Measurements from ENCODE around the gene FKBP11. TPM values are rescaled to one million over a fixed set of nuclear protein-coding genes. Genes with fewer than 3 reads are reported as not detected.

FKBP11 gene
- total and polyA plus RNA-seq, 2 experiments from 2014 or later: 17.4 to 158 TPM

DNA sequence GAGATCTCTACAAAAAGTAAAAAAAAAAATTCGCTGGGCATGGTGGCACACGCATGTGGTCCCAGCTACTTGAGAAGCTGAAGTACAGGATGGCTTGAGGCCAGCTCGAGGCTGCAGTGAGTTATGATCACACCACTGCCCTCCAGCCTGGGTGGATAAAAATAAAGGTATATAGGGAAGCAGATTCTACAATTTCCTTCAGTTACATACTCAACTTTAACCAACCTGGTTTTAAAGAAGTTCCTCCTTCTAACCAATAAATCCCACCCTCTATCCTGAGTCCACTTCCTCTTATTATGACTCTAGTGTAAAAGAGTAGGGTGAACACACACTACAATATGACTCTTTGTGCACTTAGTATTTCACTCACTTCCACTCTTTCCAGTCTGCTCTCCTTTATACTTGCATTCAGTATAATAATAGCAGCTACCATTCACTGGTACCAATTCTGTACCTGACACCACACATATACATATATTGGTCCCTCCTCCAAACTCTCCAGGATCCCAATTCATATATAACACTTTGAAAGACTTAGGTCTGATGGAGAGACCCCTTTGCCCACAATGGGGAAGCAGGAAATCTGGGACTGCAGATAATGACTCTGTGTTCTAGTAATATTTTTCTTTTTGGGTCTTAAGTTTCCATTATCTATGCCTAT is 29.7 kb upstream of the FKBP11 start:
- Histone ChIP-seq H3K9ac (peak overlapping the region; percentile 90; the same call in 1 of the 2 replicates), H3K27me3 (replicated peaks; ENCODE audit: insufficient read depth) (no peaks in the 10 kb centered on the region), H3F3A (ENCODE audit: insufficient read depth) (0 out of 2 replicates have a peak, but pooled peaks cover 5% of the 10 kb centered on the region), H3K9me2 (ENCODE audit: insufficient read depth) (no peaks in the 10 kb centered on the region), H3K4me1 (ENCODE audit: insufficient read depth) (peaks cover 10% of the 10 kb centered on the region), H3K9me3 (ENCODE audit: low read depth) (no peaks in the 10 kb centered on the region), H3K36me3 (ENCODE audit: low read depth) (peaks cover 8% of the 10 kb centered on the region; the same call in 1 of the 2 replicates), H3K4me3 (peak overlapping the region; percentile 99; the same call in 1 of the 2 replicates), H2AFZ (no peak overlapping the region), H3K4me2 (ENCODE audit: unreplicated experiment) (peak overlapping the region; percentile 99), H4K20me1 (ENCODE audit: insufficient read depth) (peaks cover 20% of the 10 kb centered on the region; the same call in 1 of the 2 replicates), H3K79me2 (ENCODE audit: insufficient read depth) (peaks cover 73% of the 10 kb centered on the region), H3K27ac (no peak overlapping the region)
- TF ChIP-seq EZH2phosphoT487 (IDR thresholded peaks at IDR 0.05; ENCODE audit: insufficient read depth, low read depth): no peak
- no peak for TF ChIP-seq EZH2 (IDR thresholded peaks at IDR 0.05; ENCODE audit: insufficient read depth, poor library complexity, severe bottlenecking)
- DNase-seq: no peak
- 96 to 98% methylated on average over 3 of the region's 3 CpGs for WGBS, 2 experiments (ENCODE audit: low coverage in 1 of 2, low lambda C conversion rate in 2 of 2, missing lambda C conversion rate in 2 of 2)
- in situ Hi-C loops (cut with MboI): no loop called here

DNA sequence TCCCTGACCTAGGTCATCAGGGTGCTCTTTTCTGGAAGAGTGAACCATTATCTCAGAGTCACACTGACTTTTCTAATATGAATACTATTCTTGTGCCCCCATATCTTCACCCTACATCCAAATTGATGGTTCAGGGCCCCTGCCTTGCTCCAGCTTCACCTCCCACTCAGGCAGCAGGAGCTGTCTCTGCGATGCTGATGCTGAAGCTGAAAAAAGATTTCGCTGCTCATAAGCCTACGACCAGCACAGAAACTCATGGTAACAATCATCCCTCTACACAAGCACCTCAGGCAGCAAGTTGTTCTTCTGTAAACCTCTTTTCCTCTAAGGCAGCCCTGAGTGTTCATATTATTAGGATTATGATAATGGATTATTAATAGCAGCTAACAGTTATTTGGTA is 28.8 kb upstream of the FKBP11 start:
- Histone ChIP-seq H2AFZ (no peak overlapping the region), H3K9me3 (ENCODE audit: low read depth) (no peaks in the 10 kb centered on the region), H3K4me3 (no peak overlapping the region), H4K20me1 (ENCODE audit: insufficient read depth) (peaks cover 20% of the 10 kb centered on the region; the same call in 1 of the 2 replicates), H3K4me1 (ENCODE audit: insufficient read depth) (peaks cover 10% of the 10 kb centered on the region), H3K9me2 (ENCODE audit: insufficient read depth) (no peaks in the 10 kb centered on the region), H3K27ac (no peak overlapping the region), H3K27me3 (replicated peaks; ENCODE audit: insufficient read depth) (no peaks in the 10 kb centered on the region), H3F3A (ENCODE audit: insufficient read depth) (0 out of 2 replicates have a peak, but pooled peaks cover 5% of the 10 kb centered on the region), H3K4me2 (ENCODE audit: unreplicated experiment) (no peak overlapping the region), H3K36me3 (ENCODE audit: low read depth) (peaks cover 8% of the 10 kb centered on the region; the same call in 1 of the 2 replicates), H3K79me2 (ENCODE audit: insufficient read depth) (peaks cover 82% of the 10 kb centered on the region), H3K9ac (no peak overlapping the region)
- in situ Hi-C loops (cut with MboI): no loop called here
- DNase-seq: no peak
- TF ChIP-seq EZH2 (IDR thresholded peaks at IDR 0.05; ENCODE audit: insufficient read depth, poor library complexity, severe bottlenecking) (no peak), EZH2phosphoT487 (IDR thresholded peaks at IDR 0.05; ENCODE audit: insufficient read depth, low read depth) (no peak)
- 95 to 100% methylated on average over 3 of the region's 3 CpGs for WGBS, 2 experiments (ENCODE audit: low coverage in 1 of 2, low lambda C conversion rate in 2 of 2, missing lambda C conversion rate in 2 of 2)

DNA sequence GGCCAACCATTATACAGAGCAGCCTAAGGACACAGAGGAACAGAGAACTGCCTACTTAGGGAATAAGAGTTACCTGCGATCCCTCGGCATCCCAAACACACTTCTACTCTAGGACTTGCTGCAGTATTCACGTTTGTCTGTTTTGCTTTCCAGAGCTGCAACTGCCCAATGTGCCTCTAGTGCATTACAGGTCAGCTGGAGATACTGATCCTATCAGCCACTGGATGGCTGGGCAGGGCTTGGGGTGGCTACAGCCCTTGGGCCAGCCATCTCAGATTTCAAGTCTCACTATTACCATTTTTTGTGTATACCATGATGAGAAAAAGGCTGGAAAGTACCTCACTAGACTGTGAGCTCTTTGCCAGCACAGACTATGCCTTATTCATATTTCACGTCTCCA is 27.4 kb upstream of the FKBP11 start:
- H3F3A ChIP-seq (ENCODE audit: insufficient read depth): 0 out of 2 replicates have a peak, but pooled peaks cover under 1% of the 10 kb centered on the region
- H3K4me3 ChIP-seq: no peak overlapping the region
- peaks cover 96% of the 10 kb centered on the region for H3K79me2 ChIP-seq (ENCODE audit: insufficient read depth)
- H3K9me3 ChIP-seq (ENCODE audit: low read depth): no peaks in the 10 kb centered on the region
- H3K9me2 ChIP-seq (ENCODE audit: insufficient read depth): no peaks in the 10 kb centered on the region
- 97 to 100% methylated on average over 4 of the region's 4 CpGs for WGBS, 2 experiments (ENCODE audit: low coverage in 1 of 2, low lambda C conversion rate in 2 of 2, missing lambda C conversion rate in 2 of 2)
- H3K4me1 ChIP-seq (ENCODE audit: insufficient read depth): peaks cover 10% of the 10 kb centered on the region
- TF ChIP-seq EZH2phosphoT487 (IDR thresholded peaks at IDR 0.05; ENCODE audit: insufficient read depth, low read depth) (no peak), EZH2 (IDR thresholded peaks at IDR 0.05; ENCODE audit: insufficient read depth, poor library complexity, severe bottlenecking) (no peak)
- peaks cover 8% of the 10 kb centered on the region; the same call in 1 of the 2 replicates for H3K36me3 ChIP-seq (ENCODE audit: low read depth)
- no peak overlapping the region for H2AFZ ChIP-seq
- no peak overlapping the region for H3K9ac ChIP-seq
- H4K20me1 ChIP-seq (ENCODE audit: insufficient read depth): peaks cover 20% of the 10 kb centered on the region; the same call in 1 of the 2 replicates
- no peak overlapping the region for H3K4me2 ChIP-seq (ENCODE audit: unreplicated experiment)
- in situ Hi-C loops (cut with MboI): no loop called here
- H3K27me3 ChIP-seq (replicated peaks; ENCODE audit: insufficient read depth): no peaks in the 10 kb centered on the region
- DNase-seq: no peak
- no peak overlapping the region for H3K27ac ChIP-seq

DNA sequence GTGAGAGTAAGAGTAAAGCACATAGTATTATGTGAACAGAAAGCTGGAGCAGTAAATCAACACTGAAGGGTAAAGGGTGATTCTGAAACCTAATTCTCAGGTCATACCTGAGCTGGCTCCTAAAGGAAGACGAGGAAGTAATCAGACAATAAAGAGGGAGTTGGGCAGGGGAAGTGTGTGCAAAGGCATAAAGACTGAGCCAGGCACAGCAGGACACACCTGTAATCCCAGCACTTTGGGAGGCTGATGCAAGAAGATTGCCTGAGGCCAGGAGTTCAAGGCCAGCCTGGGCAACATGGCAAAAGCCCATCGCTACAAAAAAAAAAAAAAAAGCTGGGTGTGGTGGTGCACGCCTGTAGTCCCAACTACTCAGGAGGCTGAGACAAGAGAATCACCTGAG is 22.4 kb upstream of the FKBP11 start:
- no peaks in the 10 kb centered on the region for H3K9me3 ChIP-seq (ENCODE audit: low read depth)
- peaks cover 100% of the 10 kb centered on the region for H3K79me2 ChIP-seq (ENCODE audit: insufficient read depth)
- H3K4me2 ChIP-seq (ENCODE audit: unreplicated experiment): no peak overlapping the region
- no peaks in the 10 kb centered on the region for H3K36me3 ChIP-seq (ENCODE audit: low read depth)
- no peak overlapping the region for H3K4me3 ChIP-seq
- no peak for DNase-seq
- peaks cover 7% of the 10 kb centered on the region; the same call in 1 of the 2 replicates for H4K20me1 ChIP-seq (ENCODE audit: insufficient read depth)
- H3K9me2 ChIP-seq (ENCODE audit: insufficient read depth): no peaks in the 10 kb centered on the region
- TF ChIP-seq EZH2phosphoT487 (IDR thresholded peaks at IDR 0.05; ENCODE audit: insufficient read depth, low read depth) (no peak), EZH2 (IDR thresholded peaks at IDR 0.05; ENCODE audit: insufficient read depth, poor library complexity, severe bottlenecking) (no peak)
- H3F3A ChIP-seq (ENCODE audit: insufficient read depth): no peaks in the 10 kb centered on the region
- H3K9ac ChIP-seq: no peak overlapping the region
- H3K4me1 ChIP-seq (ENCODE audit: insufficient read depth): no peaks in the 10 kb centered on the region
- H3K27ac ChIP-seq: no peak overlapping the region
- 100% methylated on average over 3 of the region's 3 CpGs for WGBS, 2 experiments (ENCODE audit: low coverage in 1 of 2, low lambda C conversion rate in 2 of 2, missing lambda C conversion rate in 2 of 2)
- in situ Hi-C loops (cut with MboI): no loop called here
- H2AFZ ChIP-seq: no peak overlapping the region
- no peaks in the 10 kb centered on the region for H3K27me3 ChIP-seq (replicated peaks; ENCODE audit: insufficient read depth)
